GM10248 (cell line): ENCODE measurements around the gene INTS6L.
"Not testable (repeated sequence)": the region's sequence is repeated elsewhere in the genome, so short reads cannot be mapped to it uniquely, and the experiment has no call there.

Source experiments
- CTCF ChIA-PET: fragments of 300-600 bp; sonication (Branson Sonifier 250); formaldehyde crosslinking; extraction: SDS; loops from one replicate; lab custom pipeline; 2021; ENCODE audit warnings: antibody characterized with exemption; lab: Yijun Ruan, JAX
- POLR2A ChIA-PET: fragments of 350-650 bp; sonication (Branson Sonifier 250); formaldehyde crosslinking; extraction: SDS; loops from one replicate; lab custom pipeline; 2020; ENCODE audit warnings: antibody characterized with exemption; lab: Yijun Ruan, JAX
- DNase-seq: peaks from one replicate; pipeline ENCODE4 v3.0.0; 2012; ENCODE audit errors: extremely low spot score
- CTCF ChIP-seq: IDR thresholded peaks from 2 replicates; pipeline ENCODE4 v1.5.1; 2012; ENCODE audit warnings: mild to moderate bottlenecking, low read depth; ENCODE audit errors: extremely low read depth, missing control alignments, control extremely low read depth

INTS6L gene

GRCh38 chrX:135581496-135581895, 61.0 kb downstream of the INTS6L start:
- TF ChIP-seq CTCF: no peak
- no peak for DNase-seq
- ChIA-PET POLR2A (no interaction called here), CTCF (no interaction called here)

DNA sequence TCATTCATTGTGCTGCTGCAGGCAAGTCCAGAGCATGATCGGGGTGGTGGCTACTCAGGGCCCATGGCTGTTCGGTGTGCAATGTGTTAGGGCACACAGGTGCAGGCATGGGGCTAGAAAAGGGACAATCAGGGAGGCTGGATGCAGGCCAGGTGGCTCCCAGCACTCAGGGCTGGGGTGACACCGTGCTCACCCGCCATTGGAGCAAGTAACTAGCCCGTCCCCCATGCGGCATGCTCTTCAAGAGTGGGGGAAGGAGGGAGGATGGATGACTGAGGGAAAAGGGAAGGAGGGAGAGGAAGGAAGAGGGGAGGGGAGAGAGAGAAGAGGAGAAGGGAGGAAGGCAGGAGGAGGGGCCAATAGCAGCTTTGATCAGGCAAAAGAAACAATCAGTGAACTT, 64.7 kb downstream of the INTS6L start:
- no peak for TF ChIP-seq CTCF
- ChIA-PET CTCF (no interaction called here), POLR2A (no interaction called here)
- DNase-seq: no peak

- POLR2A ChIA-PET: no interaction called here
- CTCF ChIA-PET: interaction anchor here (0.7 to 1.5 kb wide), 2 partner anchors 16 to 22 kb away, joined by 3 to 4 read pairs; no protein-coding TSS in a partner anchor
- TF ChIP-seq CTCF: no peak
- no peak for DNase-seq
These were observed 71.4 kb downstream of the INTS6L start for GRCh38 chrX:135591871-135592270.

GRCh38 chrX:135594049-135594448, 73.6 kb downstream of the INTS6L start:
- DNase-seq, POLR2A ChIA-PET: not testable (repeated sequence)
- CTCF ChIA-PET: interaction anchor here (1.1 to 1.3 kb wide), 2 partner anchors 68 to 111 kb away, joined by 3 to 4 read pairs; no protein-coding TSS in a partner anchor

GRCh38 chrX:135594453-135594852, 74.0 kb downstream of the INTS6L start:
- CTCF ChIA-PET: interaction anchor here (1.1 to 1.3 kb wide), 2 partner anchors 69 to 111 kb away, joined by 3 to 4 read pairs; no protein-coding TSS in a partner anchor
- DNase-seq, POLR2A ChIA-PET: not testable (repeated sequence)

- TF ChIP-seq CTCF: no peak
- no peak for DNase-seq
- ChIA-PET POLR2A (no interaction called here), CTCF (interaction anchor here (1.2 kb wide), 1 partner anchor 132 kb away, joined by 4 read pairs; no protein-coding TSS in a partner anchor)
These were observed 75.1 kb downstream of the INTS6L start for GRCh38 chrX:135595543-135595942.

DNA sequence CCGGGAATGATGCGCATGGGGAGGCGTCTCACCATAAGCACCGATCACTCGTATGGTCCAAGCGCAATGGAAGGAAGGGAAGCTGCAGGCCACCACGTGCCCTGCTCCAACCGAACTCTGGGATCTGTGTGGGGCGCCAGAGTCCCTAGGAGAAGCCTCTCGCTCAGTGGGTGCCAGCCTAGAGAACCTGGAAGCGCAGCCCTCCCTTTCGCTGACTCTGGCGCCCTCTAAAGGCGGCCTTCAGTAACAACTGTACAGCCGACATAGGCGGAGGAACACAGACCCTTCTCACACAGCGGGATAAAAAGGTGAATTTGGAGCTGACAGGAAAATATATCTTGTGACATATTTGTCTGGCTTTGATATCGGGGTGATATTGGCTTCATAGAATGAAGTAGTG, 76.0 kb downstream of the INTS6L start:
- ChIA-PET POLR2A (no interaction called here), CTCF (interaction anchor here (0.6 to 0.8 kb wide), 2 partner anchors 55 to 121 kb away, joined by 3 to 4 read pairs; no protein-coding TSS in a partner anchor)
- DNase-seq: peak; percentile 39
- TF ChIP-seq CTCF: peak; percentile 59

DNA sequence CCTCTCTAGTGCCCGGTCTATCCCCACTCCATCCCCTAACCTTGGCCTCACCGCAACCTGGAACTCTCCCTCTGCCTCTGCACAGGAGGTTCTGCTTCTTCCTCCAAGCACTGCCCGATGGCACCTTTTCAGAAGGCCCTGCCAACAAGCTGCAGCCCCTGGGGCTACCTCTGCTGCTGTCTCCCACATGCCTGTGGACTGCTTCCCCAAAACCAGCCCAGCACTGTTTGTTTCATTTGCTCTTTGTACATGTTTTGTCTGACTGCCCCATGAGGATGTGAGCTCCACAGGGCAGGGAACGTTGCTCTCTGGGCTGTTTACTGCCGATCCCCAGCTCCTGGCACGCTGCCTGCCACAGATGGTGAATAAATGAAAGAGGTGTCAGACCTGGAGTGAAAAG, 85.4 kb downstream of the INTS6L start:
- no peak for DNase-seq
- ChIA-PET POLR2A (no interaction called here), CTCF (no interaction called here)
- TF ChIP-seq CTCF: no peak

DNA sequence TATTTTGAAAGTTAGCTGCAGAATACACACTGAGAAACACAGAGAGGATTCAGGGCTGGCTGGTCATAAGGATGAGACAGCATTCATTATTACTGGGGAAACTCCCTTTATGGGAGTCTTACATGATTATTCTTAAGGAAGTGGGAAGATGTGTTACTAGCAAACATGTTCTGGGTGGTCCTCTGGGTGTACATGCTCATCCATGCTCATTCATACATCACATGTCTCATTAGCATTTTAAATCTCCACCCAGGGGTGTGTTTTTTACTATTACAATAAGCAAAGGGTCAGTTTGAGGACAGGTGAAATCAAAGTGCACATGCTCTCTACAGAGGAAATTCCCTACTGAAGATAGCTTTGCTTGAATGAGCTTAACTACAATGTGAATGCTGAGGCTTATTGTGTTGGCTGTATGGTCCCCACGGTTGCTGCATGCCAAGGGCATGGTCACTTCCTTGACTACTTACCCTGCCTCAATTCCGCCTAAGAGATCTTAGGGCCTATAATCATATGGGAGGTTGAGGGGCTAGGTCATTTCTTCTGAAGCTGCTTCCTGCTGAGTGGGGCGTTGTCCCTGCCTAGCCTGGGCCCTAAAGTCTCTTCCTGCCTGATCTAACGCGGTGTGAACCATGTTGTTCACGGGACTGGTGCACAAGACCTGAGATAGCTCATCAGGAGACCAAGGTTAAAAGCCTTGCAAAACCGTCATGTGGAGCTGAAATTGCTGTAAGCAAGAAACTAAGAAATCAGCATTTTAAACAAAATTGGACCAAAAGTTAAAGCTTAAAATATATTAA, 104.1 kb downstream of the INTS6L start:
- DNase-seq, POLR2A ChIA-PET: not testable (repeated sequence)
- CTCF ChIA-PET: interaction anchor here (1.3 to 1.9 kb wide), 3 partner anchors 12 to 33 kb away, joined by 3 to 7 read pairs (median 6); no protein-coding TSS in a partner anchor
